ENCODE measurements around the gene EYA4. TPM values are rescaled to one million over a fixed set of nuclear protein-coding genes. Genes with fewer than 3 reads are reported as not detected.

The EYA4 gene
- total RNA-seq, 1 donor from 2014 or later, result 0.40 TPM

- Mint-ChIP-seq H3K27ac (no peak overlapping the region), H3K27me3 (no peaks in the 10 kb centered on the region), H3K4me1 (no peaks in the 10 kb centered on the region), H3K9me3 (no peaks in the 10 kb centered on the region), H3K4me3 (no peak overlapping the region), H3K36me3 (ENCODE audit: low read depth) (no peaks in the 10 kb centered on the region)
- ChIA-PET CTCF (no interaction called here), POLR2A (no interaction called here)
- DNase-seq (no peak), ATAC-seq (ENCODE audit: low read depth) (no peak)
- intact Hi-C loops (cut with micrococcal nuclease), result no loop called here
- no peak for TF ChIP-seq CTCF (IDR thresholded peaks at IDR 0.05)
These were observed 215.3 kb downstream of the EYA4 start for GRCh38 chr6:133456439-133456838.

DNA sequence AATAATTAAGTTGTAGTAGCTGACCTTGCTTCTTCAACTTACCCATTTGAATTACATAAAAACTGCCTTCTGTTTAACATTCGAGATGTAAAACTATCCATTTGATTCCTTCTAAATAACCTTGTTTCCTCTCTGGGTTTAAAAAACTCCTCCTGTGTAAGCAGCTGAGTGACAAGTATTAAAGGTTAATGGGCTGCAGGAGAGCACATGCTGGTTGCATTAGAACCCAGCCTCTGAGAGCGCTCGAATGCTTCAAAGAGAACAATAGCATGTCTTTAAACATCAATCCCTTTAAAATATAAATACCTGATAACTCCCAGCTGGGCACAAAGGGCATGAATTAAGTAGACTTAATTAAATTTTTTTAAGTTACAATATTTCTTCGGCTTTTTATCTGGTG is 215.8 kb downstream of the EYA4 start:
- no peak overlapping the region for H3K27ac Mint-ChIP-seq
- CTCF ChIA-PET, result no interaction called here
- POLR2A ChIA-PET, result no interaction called here
- no peaks in the 10 kb centered on the region for H3K36me3 Mint-ChIP-seq (ENCODE audit: low read depth)
- H3K9me3 Mint-ChIP-seq, result no peaks in the 10 kb centered on the region
- no peak for ATAC-seq (ENCODE audit: low read depth)
- intact Hi-C loops (cut with micrococcal nuclease), result no loop called here
- H3K4me1 Mint-ChIP-seq, result no peaks in the 10 kb centered on the region
- no peak overlapping the region for H3K4me3 Mint-ChIP-seq
- no peak for TF ChIP-seq CTCF (IDR thresholded peaks at IDR 0.05)
- DNase-seq, result no peak
- H3K27me3 Mint-ChIP-seq, result no peaks in the 10 kb centered on the region

DNA sequence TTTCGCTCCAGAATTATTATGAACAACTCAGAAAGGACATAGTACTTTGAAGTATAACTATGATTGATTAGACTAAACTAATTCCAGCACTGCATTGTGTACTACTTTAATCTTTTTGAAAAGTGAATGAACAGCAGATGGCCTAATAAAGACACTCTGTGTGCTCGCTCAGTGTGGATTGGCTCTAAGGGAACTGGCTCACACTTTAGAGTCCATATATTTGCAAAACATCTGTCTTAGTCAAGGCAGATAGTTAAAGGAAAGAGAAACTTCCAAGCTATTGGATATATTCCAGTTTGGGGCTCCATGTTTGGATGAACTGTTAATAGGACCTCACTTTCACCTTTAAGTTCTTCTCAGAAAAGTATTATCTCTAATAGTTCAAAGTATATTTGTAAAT is 218.9 kb downstream of the EYA4 start:
- Mint-ChIP-seq H3K27ac (no peak overlapping the region), H3K9me3 (no peaks in the 10 kb centered on the region)
- intact Hi-C loops (cut with micrococcal nuclease), result no loop called here

GRCh38 chr6:133463790-133464189 is 222.6 kb downstream of the EYA4 start:
- no peak overlapping the region for H3K4me3 Mint-ChIP-seq
- no peak overlapping the region for H3K27ac Mint-ChIP-seq
- no peaks in the 10 kb centered on the region for H3K4me1 Mint-ChIP-seq
- ATAC-seq (ENCODE audit: low read depth), result no peak
- H3K36me3 Mint-ChIP-seq (ENCODE audit: low read depth), result no peaks in the 10 kb centered on the region
- no peaks in the 10 kb centered on the region for H3K9me3 Mint-ChIP-seq
- CTCF ChIA-PET, result no interaction called here
- H3K27me3 Mint-ChIP-seq, result no peaks in the 10 kb centered on the region
- TF ChIP-seq CTCF (IDR thresholded peaks at IDR 0.05), result no peak
- intact Hi-C loops (cut with micrococcal nuclease), result no loop called here
- DNase-seq, result no peak
- POLR2A ChIA-PET, result no interaction called here

More for the DNA sequence above, 218.9 kb downstream of the EYA4 start:
- no peak for TF ChIP-seq CTCF (IDR thresholded peaks at IDR 0.05)
- no peaks in the 10 kb centered on the region for H3K4me1 Mint-ChIP-seq
- no peaks in the 10 kb centered on the region for H3K27me3 Mint-ChIP-seq
- ATAC-seq (ENCODE audit: low read depth) (no peak), DNase-seq (no peak)
- H3K36me3 Mint-ChIP-seq (ENCODE audit: low read depth), result no peaks in the 10 kb centered on the region
- H3K4me3 Mint-ChIP-seq, result no peak overlapping the region
- ChIA-PET POLR2A (no interaction called here), CTCF (no interaction called here)

- TF ChIP-seq CTCF (IDR thresholded peaks at IDR 0.05), result no peak
- ATAC-seq (ENCODE audit: low read depth) (no peak), DNase-seq (no peak)
- ChIA-PET POLR2A (no interaction called here), CTCF (no interaction called here)
- H3K36me3 Mint-ChIP-seq (ENCODE audit: low read depth), result no peaks in the 10 kb centered on the region
- H3K27ac Mint-ChIP-seq, result no peak overlapping the region
- no peaks in the 10 kb centered on the region for H3K4me1 Mint-ChIP-seq
- intact Hi-C loops (cut with micrococcal nuclease), result no loop called here
- no peaks in the 10 kb centered on the region for H3K9me3 Mint-ChIP-seq
- H3K4me3 Mint-ChIP-seq, result no peak overlapping the region
- no peaks in the 10 kb centered on the region for H3K27me3 Mint-ChIP-seq
These were observed 225.5 kb downstream of the EYA4 start for GRCh38 chr6:133466680-133467079.
